A549 (cell line): ENCODE data around the gene APP. TPM values are rescaled to one million over a fixed set of nuclear protein-coding genes. Genes with fewer than 3 reads are reported as not detected.

Experiments used
- ATAC-seq, 2 experiments: fragments of 200-7000 bp in 1 of 2; fragments of >200 bp in 1 of 2; cut with Nextera tagmentation in 1 of 2; cut with Tn5 transposase in 1 of 2; 3 replicates each; pipeline versions ENCODE4 v1.8.0 to v1.9.1; 2018 to 2020; ENCODE audit warnings: mild to moderate bottlenecking in 1 of 2, moderate library complexity in 1 of 2
- CTCF ChIA-PET: fragments of 300-600 bp; sonication (Branson Sonifier 250); formaldehyde crosslinking; extraction: SDS; loops from one replicate; lab custom pipeline; 2021; ENCODE audit warnings: antibody characterized with exemption, inconsistent platforms; lab: Yijun Ruan, JAX
- POLR2A ChIA-PET: fragments of 350-600 bp; formaldehyde crosslinking; extraction: SDS; loops from one replicate; lab custom pipeline; 2021; ENCODE audit warnings: antibody characterized with exemption, inconsistent platforms; lab: Yijun Ruan, JAX
- DNase-seq, 2 experiments: peaks; one replicate each; pipeline versions ENCODE4 v3.0.0 to v3.0.0-alpha.2; 2011 to 2016; ENCODE audit warnings: low read depth in 1 of 2, low spot score in 1 of 2
- FAIRE-seq: peaks from 2 replicates; lab custom pipeline; 2011; peaks lifted over from hg19 to GRCh38; lab: Jason Lieb, UNC
- H3K27ac ChIP-seq, 2 experiments: fragments of >200 bp; sonication (Bioruptor Twin); formaldehyde crosslinking; 3 replicates each; pipeline ENCODE4 v1.5.1; 2016 to 2017
- H3K4me1 ChIP-seq: fragments of >200 bp; sonication (Bioruptor Twin); formaldehyde crosslinking; 3 replicates; pipeline ENCODE4 v1.6.1; 2016
- H3K4me2 ChIP-seq: fragments of >200 bp; sonication (Bioruptor Twin); formaldehyde crosslinking; 3 replicates; pipeline ENCODE4 v1.6.1; 2016
- H3K4me3 ChIP-seq: fragments of >200 bp; sonication (Bioruptor Twin); formaldehyde crosslinking; 3 replicates; pipeline ENCODE4 v1.5.1; 2016
- H3K9me3 ChIP-seq: fragments of >200 bp; sonication (Bioruptor Twin); formaldehyde crosslinking; 3 replicates; pipeline ENCODE4 v1.6.1; 2016
- BHLHE40 ChIP-seq: IDR thresholded peaks from 2 replicates; pipeline ENCODE4 v1.6.1; 2012; ENCODE audit warnings: low read depth, low read length, inconsistent platforms
- CBX2 ChIP-seq: fragments of 200-600 bp; sonication (generic); IDR thresholded peaks from 2 replicates; pipeline ENCODE4 v1.6.1; 2016; ENCODE audit warnings: low read depth, mild to moderate bottlenecking, borderline replicate concordance
- CBX8 ChIP-seq: fragments of 200-600 bp; sonication (generic); IDR thresholded peaks from 2 replicates; pipeline ENCODE4 v1.6.1; 2016
- CHD2 ChIP-seq: fragments of 150-350 bp; IDR thresholded peaks from 2 replicates; pipeline ENCODE4 v1.6.1; 2014; ENCODE audit warnings: low read length; ENCODE audit not compliant: partially characterized antibody
- CHD4 ChIP-seq: fragments of 200-600 bp; sonication (generic); IDR thresholded peaks from 2 replicates; pipeline ENCODE4 v1.6.1; 2016; ENCODE audit warnings: antibody characterized with exemption, mild to moderate bottlenecking, borderline replicate concordance
- ESRRA ChIP-seq: fragments of 150-350 bp; IDR thresholded peaks from 2 replicates; pipeline ENCODE4 v1.6.1; 2014; ENCODE audit warnings: mild to moderate bottlenecking, low read length, borderline replicate concordance
- FOSL2 ChIP-seq, 2 experiments: fragments of 450-650 bp in 1 of 2; fragments of >200 bp in 1 of 2; sonication (Bioruptor Twin) in 1 of 2; formaldehyde crosslinking; IDR thresholded peaks; 2 replicates each; pipeline versions ENCODE4 v1.5.0 to v1.6.1; 2016 to 2020; ENCODE audit warnings: mild to moderate bottlenecking in 1 of 2, moderate library complexity in 1 of 2
- FOXS1 ChIP-seq: fragments of 250-450 bp; sonication (Bioruptor Pico); IDR thresholded peaks from 2 replicates; pipeline ENCODE4 v1.5.0; 2020; ENCODE audit warnings: mild to moderate bottlenecking, moderate library complexity
- GATA3 ChIP-seq: IDR thresholded peaks from 2 replicates; pipeline ENCODE4 v1.6.1; 2012; ENCODE audit warnings: borderline replicate concordance
- HDAC2 ChIP-seq: fragments of 200-600 bp; sonication (generic); IDR thresholded peaks from 2 replicates; pipeline ENCODE4 v1.6.1; 2016
- HOXB13 ChIP-seq: fragments of 250-450 bp; sonication (Bioruptor Pico); IDR thresholded peaks from 2 replicates; pipeline ENCODE4 v1.5.0; 2020; ENCODE audit warnings: low read depth, mild to moderate bottlenecking, moderate library complexity
- JUN ChIP-seq, 2 experiments: fragments of >200 bp; sonication (Bioruptor Twin); formaldehyde crosslinking; IDR thresholded peaks; 2 replicates in 1 of 2; 3 replicates in 1 of 2; pipeline ENCODE4 v1.6.1; 2016 to 2017
- KDM1A ChIP-seq: fragments of 200-600 bp; sonication (generic); IDR thresholded peaks from 2 replicates; pipeline ENCODE4 v1.6.1; 2016; ENCODE audit warnings: low read depth, mild to moderate bottlenecking
- KDM5A ChIP-seq: fragments of 200-600 bp; sonication (generic); IDR thresholded peaks from 2 replicates; pipeline ENCODE4 v1.6.1; 2016; ENCODE audit warnings: antibody characterized with exemption, mild to moderate bottlenecking
- MAZ ChIP-seq: fragments of 150-350 bp; IDR thresholded peaks from 2 replicates; pipeline ENCODE4 v1.6.1; 2014; ENCODE audit warnings: antibody characterized with exemption, low read depth, low read length, borderline replicate concordance
- MYC ChIP-seq: IDR thresholded peaks from 2 replicates; pipeline ENCODE4 v1.6.1; 2012; ENCODE audit warnings: mild to moderate bottlenecking, inconsistent platforms, low read length, improper control_type of control experiment, borderline replicate concordance
- SMC3 ChIP-seq: fragments of >200 bp; sonication (Bioruptor Twin); formaldehyde crosslinking; IDR thresholded peaks from 3 replicates; pipeline ENCODE4 v1.6.1; 2018; ENCODE audit warnings: inconsistent platforms
- SREBF2 ChIP-seq: fragments of 450-650 bp; IDR thresholded peaks from 2 replicates; pipeline ENCODE4 v1.6.1; 2014; ENCODE audit warnings: mild to moderate bottlenecking, moderate library complexity
- TP53 ChIP-seq: fragments of 250-450 bp; sonication (Bioruptor Pico); IDR thresholded peaks from 2 replicates; pipeline ENCODE4 v1.5.0; 2021; ENCODE audit warnings: mild to moderate bottlenecking, moderate library complexity
- ZNF302 ChIP-seq: fragments of 250-450 bp; sonication (Bioruptor Pico); IDR thresholded peaks from 2 replicates; pipeline ENCODE4 v1.9.0; 2021; ENCODE audit warnings: inconsistent platforms, mild to moderate bottlenecking, moderate library complexity
- WGBS: methylation state at CpG from one replicate; pipeline ENCODE4 v1.1.6; 2017; ENCODE audit errors: missing lambda C conversion rate; 5-methylcytosine and 5-hydroxymethylcytosine counted together
- polyA plus RNA-seq, 4 experiments: library from polyadenylated mRNA; depleted of rRNA in 3 of 4; stranded (reverse); fragments of >200 nt; fragmentation: RNase III in 1 of 4; extraction: RNeasy Plus Mini Kit Qiagen cat#74134 plus additional on column Dnase treatment in 1 of 4; gene quantifications; 2 replicates in 3 of 4; 3 replicates in 1 of 4; pipeline ENCODE4 v1.2.3, GENCODE V29; 2011 to 2017
- TF ChIP-seq, protein P1 (sequence below): fragments of 150-350 bp; IDR thresholded peaks from 2 replicates; pipeline ENCODE4 v1.6.1; 2014; ENCODE audit warnings: low read depth, mild to moderate bottlenecking, low read length
- TF ChIP-seq, protein P2 (sequence below): fragments of >200 bp; sonication (Bioruptor Twin); formaldehyde crosslinking; IDR thresholded peaks from 2 replicates; pipeline ENCODE4 v1.6.1; 2016
- TF ChIP-seq, protein P3 (sequence below): fragments of 250-450 bp; sonication (Bioruptor Pico); IDR thresholded peaks from 2 replicates; pipeline ENCODE4 v1.5.0; 2020; ENCODE audit warnings: low read depth, mild to moderate bottlenecking, moderate library complexity
- TF ChIP-seq, protein P4 (sequence below): fragments of >200 bp; sonication (Bioruptor Twin); formaldehyde crosslinking; IDR thresholded peaks from 3 replicates; pipeline ENCODE4 v1.6.1; 2016
- TF ChIP-seq, protein P5 (sequence below): IDR thresholded peaks from 2 replicates; pipeline ENCODE4 v1.6.1; 2012; ENCODE audit warnings: low read depth, borderline replicate concordance

The APP gene
- polyA plus RNA-seq, 2 of the 4 experiments (the other 2 are of a cell fraction), result 540 to 565 TPM

- POLR2A ChIA-PET, result no interaction called here
- no peak overlapping the region for H3K4me2 ChIP-seq
- FAIRE-seq, result no peak
These were observed 142.4 kb downstream of the APP start for GRCh38 chr21:26028183-26028582.

GRCh38 chr21:26027696-26028095 is 142.9 kb downstream of the APP start:
- H3K27ac ChIP-seq, result no peak overlapping the region
- no peak overlapping the region for H3K4me3 ChIP-seq
- DNase-seq (no peak), ATAC-seq (no peak), FAIRE-seq (no peak)
- 92% methylated on average over 8 of the region's 8 CpGs for WGBS
- H3K4me2 ChIP-seq, result no peak overlapping the region
- POLR2A ChIA-PET, result no interaction called here
- H3K4me1 ChIP-seq, result no peaks in the 10 kb centered on the region; the same call in 2 of the 3 replicates
- CTCF ChIA-PET, result no interaction called here
- no peaks in the 10 kb centered on the region for H3K9me3 ChIP-seq
- TF ChIP-seq ZNF302 (CRISPR knock-in tag) (no peak), MAZ (no peak), BHLHE40 (no peak), FOXS1 (CRISPR knock-in tag) (no peak), CHD2 (no peak), KDM5A (no peak), JUN (IDR thresholded peaks at IDR 0.05) (no peak), FOSL2 (IDR thresholded peaks at IDR 0.05) (no peak), FOSL2 (CRISPR knock-in tag; IDR thresholded peaks at IDR 0.05) (no peak), SMC3 (no peak), HDAC2 (no peak), MYC (no peak), ESRRA (no peak), TP53 (CRISPR knock-in tag) (no peak), CBX2 (no peak), HOXB13 (CRISPR knock-in tag) (no peak), KDM1A (no peak), CHD4 (no peak)
- TF ChIP-seq, protein P1, sequence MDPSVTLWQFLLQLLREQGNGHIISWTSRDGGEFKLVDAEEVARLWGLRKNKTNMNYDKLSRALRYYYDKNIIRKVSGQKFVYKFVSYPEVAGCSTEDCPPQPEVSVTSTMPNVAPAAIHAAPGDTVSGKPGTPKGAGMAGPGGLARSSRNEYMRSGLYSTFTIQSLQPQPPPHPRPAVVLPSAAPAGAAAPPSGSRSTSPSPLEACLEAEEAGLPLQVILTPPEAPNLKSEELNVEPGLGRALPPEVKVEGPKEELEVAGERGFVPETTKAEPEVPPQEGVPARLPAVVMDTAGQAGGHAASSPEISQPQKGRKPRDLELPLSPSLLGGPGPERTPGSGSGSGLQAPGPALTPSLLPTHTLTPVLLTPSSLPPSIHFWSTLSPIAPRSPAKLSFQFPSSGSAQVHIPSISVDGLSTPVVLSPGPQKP, result no peak
- TF ChIP-seq, protein P2, sequence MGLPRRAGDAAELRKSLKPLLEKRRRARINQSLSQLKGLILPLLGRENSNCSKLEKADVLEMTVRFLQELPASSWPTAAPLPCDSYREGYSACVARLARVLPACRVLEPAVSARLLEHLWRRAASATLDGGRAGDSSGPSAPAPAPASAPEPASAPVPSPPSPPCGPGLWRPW, result no peak
- TF ChIP-seq, protein P3, sequence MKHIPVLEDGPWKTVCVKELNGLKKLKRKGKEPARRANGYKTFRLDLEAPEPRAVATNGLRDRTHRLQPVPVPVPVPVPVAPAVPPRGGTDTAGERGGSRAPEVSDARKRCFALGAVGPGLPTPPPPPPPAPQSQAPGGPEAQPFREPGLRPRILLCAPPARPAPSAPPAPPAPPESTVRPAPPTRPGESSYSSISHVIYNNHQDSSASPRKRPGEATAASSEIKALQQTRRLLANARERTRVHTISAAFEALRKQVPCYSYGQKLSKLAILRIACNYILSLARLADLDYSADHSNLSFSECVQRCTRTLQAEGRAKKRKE, result no peak

More at GRCh38 chr21:26028183-26028582, 142.4 kb downstream of the APP start:
- CTCF ChIA-PET, result no interaction called here
- TF ChIP-seq GATA3 (no peak), KDM1A (no peak), SREBF2 (no peak), CBX8 (no peak), KDM5A (no peak), CHD4 (no peak)
- TF ChIP-seq, protein P4, sequence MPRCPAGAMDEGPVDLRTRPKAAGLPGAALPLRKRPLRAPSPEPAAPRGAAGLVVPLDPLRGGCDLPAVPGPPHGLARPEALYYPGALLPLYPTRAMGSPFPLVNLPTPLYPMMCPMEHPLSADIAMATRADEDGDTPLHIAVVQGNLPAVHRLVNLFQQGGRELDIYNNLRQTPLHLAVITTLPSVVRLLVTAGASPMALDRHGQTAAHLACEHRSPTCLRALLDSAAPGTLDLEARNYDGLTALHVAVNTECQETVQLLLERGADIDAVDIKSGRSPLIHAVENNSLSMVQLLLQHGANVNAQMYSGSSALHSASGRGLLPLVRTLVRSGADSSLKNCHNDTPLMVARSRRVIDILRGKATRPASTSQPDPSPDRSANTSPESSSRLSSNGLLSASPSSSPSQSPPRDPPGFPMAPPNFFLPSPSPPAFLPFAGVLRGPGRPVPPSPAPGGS, result no peak
- TF ChIP-seq, protein P5, sequence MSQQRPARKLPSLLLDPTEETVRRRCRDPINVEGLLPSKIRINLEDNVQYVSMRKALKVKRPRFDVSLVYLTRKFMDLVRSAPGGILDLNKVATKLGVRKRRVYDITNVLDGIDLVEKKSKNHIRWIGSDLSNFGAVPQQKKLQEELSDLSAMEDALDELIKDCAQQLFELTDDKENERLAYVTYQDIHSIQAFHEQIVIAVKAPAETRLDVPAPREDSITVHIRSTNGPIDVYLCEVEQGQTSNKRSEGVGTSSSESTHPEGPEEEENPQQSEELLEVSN, result no peak
- TF ChIP-seq, all 56 proteins: peak for 0
- no peak overlapping the region for H3K27ac ChIP-seq
- no peak for ATAC-seq
- H3K9me3 ChIP-seq, result no peaks in the 10 kb centered on the region
- H3K4me1 ChIP-seq, result no peaks in the 10 kb centered on the region; the same call in 2 of the 3 replicates
- WGBS, result 94% methylated on average over 4 of the region's 4 CpGs
- DNase-seq, result no peak
- no peak overlapping the region for H3K4me3 ChIP-seq
